HG03039 (cell line): ENCODE measurements around the gene EIF4E2.
"Not testable (repeated sequence)": the region's sequence is repeated elsewhere in the genome, so short reads cannot be mapped to it uniquely, and the experiment has no call there.

ENCODE experiments used
- ATAC-seq: cut with Tn5 transposase; IDR thresholded peaks from one replicate; pipeline ENCODE4 v1.9.1; 2021; ENCODE audit warnings: mild to moderate bottlenecking, moderate library complexity; ENCODE audit not compliant: unreplicated experiment

The EIF4E2 gene

GRCh38 chr2:232562515-232563151 is 12.1 kb downstream of the EIF4E2 start:
- ATAC-seq = no peak

- ATAC-seq = no peak
Observed at GRCh38 chr2:232563580-232563979, 13.1 kb downstream of the EIF4E2 start.

DNA sequence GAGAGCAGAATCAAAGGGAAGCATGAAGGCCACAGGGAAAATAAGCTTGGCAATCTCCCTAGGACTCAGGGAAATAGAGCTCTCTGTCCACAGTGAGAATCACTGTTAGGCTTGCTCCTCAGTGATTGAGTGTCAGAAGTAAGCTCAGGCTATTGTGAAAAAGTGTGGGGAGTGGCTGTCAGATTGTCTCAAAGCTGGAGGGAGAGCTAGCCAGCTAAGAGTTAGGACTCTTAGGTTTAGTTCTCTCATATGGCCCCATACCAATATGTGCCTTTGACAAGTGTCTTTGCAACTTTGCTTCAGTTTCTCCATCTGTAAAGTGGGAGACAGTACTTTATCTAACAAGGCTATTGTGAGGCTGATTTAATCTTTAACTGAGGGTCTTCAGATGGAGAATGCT is 17.2 kb downstream of the EIF4E2 start:
- ATAC-seq = no peak

DNA sequence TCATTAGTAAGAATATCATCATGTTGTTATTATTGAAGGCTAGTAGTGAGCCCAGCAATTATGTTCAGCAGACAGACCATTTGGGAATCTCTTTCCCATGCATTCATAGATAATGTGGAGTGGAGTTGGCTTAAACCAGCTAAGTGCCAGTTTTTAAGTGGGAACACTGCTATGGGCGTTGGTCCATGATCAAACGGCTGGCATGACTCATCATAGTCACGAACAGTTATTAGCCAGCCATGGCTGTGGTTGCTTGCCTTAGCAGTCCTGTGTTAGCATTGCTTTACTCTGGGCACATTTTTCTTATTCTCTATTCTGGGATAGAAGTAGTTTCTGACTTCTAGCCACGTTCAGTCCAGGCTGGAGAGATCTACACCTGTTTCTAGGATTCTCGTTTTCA is 17.7 kb downstream of the EIF4E2 start:
- no peak for ATAC-seq

- no peak for ATAC-seq
Observed at GRCh38 chr2:232569541-232569940, 19.1 kb downstream of the EIF4E2 start.

DNA sequence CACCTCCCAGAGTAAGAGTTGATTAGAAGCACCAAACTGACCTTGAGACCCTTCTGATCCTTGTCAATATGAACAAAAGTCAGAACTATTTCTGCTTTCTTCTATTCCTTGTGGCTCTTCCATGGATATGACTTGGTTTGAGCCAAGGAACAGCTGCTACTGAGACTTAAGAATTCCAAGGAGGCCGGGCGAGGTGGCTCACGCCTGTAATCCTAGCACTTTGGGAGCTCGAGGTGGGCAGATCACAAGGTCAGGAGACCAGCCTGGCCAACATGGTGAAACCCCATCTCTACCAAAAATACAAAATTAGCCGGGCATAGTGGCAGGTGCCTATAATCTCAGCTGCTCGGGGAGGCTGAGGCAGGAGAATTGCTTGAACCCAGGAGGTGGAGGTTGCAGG is 20.0 kb downstream of the EIF4E2 start:
- ATAC-seq = not testable (repeated sequence)

DNA sequence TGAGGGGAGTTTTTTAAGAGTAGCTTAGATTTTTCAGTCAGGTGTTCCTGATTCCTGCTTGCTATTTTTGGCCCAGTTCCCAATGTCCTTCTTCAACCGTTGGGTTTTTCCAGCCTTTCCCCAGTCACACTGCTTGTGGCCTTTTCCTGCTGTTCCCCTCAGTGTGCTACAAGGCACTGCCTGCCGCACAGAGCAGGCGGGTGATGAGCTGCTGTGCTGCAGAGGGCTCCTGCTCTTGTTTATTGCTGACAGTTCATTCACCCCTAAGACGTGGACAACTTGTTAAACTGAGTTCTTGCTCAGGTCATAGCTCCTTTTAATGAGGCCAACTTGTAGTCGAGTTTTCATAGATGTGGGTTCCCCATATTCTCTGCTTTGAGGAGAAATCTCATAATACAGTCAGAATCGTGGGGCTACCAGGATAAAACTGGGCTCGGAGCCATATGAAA is 20.6 kb downstream of the EIF4E2 start:
- no peak for ATAC-seq

GRCh38 chr2:232573042-232573441 is 22.6 kb downstream of the EIF4E2 start:
- no peak for ATAC-seq

DNA sequence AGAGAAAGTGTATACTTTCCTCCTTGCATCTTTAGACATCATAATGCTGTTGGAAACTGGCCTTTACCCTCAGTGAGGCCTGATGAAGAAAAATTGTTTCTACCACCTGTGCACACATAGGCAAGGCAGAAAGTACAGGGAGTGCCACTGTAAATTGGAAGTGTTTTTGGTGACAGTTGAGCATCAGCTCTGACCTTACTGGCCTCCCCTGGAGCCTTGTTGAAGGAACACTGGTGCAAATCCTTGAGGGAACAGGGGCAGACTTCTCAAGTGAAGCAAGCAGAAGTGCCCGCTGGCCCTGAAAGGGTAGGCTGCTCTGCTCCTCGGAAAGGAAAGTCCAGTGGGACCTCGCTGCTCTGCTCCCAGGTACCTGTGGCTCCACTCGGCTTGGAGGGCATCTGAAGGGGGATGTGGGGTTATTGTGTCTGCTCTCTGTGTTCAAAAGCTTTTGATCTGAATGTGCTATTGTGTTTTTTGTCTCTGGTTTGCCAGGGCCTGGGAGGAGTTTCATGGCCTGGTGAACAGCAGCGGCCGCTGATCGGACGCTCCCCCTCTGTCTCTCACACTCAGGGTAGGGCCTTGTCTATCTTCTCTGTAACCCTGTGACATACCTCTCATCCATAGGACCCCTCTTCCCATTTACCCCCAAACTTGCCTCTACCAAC is 23.4 kb downstream of the EIF4E2 start:
- no peak for ATAC-seq

DNA sequence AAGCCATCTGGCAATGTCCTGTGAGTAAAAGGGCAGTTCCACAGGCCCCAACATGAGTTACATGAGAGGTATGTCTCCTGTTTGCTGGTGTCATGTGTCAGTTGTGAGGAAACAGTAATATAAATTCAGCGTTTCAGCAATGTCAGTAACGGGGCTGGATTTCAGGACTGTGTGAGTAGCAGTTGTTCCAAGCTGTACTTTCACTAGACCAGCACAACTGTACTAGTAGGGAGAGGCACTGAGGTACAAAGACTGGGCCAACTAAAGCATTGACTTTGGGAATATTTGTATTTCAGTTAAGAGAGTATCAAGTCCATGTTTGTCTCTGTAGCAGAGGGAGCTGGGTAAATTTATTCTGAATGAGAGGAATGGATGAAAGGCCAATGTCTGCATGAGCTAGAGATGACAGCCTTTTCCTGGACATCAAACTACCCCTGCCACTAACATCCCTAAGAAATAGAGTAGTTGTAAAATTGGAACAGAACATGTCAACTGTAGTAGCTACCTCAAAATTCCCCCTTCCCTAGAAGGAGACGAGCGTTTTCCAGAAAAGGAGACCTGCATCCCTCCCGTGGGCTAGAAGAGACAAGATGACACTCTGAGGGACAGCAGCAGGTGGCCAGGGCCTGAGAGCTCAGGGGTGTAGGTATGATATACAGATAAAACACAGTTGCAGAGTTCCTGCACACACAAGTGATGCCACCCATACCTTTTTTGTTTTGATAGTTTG is 24.4 kb downstream of the EIF4E2 start:
- no peak for ATAC-seq

DNA sequence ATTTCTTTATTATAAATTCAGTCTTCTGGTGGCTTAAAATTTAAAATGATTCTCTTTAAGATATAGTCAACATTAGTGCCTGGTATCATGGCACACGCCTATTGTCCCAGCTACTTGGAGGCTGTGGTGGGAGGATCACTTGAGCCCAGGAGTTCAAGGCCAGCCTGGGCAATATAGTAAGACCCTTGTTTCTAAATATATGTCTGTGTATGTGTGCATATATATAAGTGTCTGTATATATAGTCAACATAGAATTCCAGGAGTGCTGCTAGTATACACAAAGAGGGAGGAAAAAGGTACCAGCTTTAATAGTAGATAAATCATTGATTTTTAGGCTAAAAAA is 24.9 kb downstream of the EIF4E2 start:
- ATAC-seq = no peak

- no peak for ATAC-seq
Observed at GRCh38 chr2:232576995-232577394, 26.5 kb downstream of the EIF4E2 start.

GRCh38 chr2:232577841-232578240 is 27.4 kb downstream of the EIF4E2 start:
- ATAC-seq = no peak

DNA sequence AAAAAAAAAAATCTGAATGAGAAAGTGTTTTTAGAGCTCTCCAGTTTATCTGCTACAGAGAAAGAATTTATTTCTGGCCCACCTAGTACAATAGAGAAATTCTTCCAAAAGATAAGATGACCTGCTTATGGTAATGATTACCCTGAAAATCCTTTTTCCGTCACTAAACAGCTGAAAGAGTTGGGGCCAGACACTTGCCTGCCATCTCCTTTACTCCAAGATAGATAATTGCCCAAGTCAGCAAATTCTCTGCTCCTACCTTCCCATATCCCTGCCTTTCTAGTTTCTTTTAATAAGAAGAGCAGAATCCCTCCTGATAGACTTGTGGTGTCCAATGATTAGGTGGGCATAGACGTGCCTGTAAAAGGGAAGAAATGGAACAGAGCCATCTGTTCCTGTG is 28.1 kb downstream of the EIF4E2 start:
- no peak for ATAC-seq

GRCh38 chr2:232580648-232580981 is 30.1 kb downstream of the EIF4E2 start:
- ATAC-seq = no peak

GRCh38 chr2:232581725-232582124 is 31.2 kb downstream of the EIF4E2 start:
- no peak for ATAC-seq

DNA sequence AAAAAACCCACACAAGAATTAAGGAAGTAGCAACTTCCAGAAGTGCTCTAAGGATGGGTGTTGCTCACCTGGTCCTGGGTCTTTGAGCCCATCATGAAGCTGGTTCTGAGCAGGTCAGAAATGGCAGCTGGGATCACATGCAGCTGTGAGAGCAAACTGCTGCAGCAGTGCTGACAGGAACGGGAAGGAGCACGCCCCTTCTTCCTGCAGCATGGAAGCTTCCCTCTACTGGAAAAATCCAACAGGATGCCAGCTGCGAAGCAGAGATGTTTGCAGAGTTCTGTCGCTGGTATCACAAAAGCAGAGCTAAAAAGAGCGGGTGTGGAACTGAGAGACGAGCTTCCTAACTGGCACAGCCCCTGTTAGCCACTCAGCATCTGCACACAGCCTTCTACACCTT is 33.7 kb downstream of the EIF4E2 start:
- no peak for ATAC-seq

- no peak for ATAC-seq
Observed at GRCh38 chr2:232586943-232587505, 36.5 kb downstream of the EIF4E2 start.

DNA sequence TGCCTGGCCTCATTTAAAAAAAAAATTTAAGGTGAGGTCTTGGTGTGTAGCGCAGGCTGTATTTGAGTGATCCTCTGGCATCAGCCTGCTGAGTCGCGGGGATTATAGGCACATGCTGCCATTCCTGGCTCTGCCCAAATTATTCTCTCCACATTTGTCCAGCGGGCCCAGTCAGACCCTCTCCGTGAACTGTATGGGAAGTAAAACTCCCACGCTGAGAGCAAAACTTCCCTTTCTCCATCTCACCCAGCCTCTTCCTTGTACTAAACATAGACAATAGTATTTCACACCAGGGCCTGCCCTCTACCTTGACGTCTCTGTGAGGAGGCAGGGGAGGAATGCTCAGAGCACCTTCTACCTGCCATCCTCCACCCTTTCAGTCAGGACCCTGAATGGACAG is 37.0 kb downstream of the EIF4E2 start:
- no peak for ATAC-seq

- no peak for ATAC-seq
Observed at GRCh38 chr2:232588031-232588430, 37.5 kb downstream of the EIF4E2 start.

DNA sequence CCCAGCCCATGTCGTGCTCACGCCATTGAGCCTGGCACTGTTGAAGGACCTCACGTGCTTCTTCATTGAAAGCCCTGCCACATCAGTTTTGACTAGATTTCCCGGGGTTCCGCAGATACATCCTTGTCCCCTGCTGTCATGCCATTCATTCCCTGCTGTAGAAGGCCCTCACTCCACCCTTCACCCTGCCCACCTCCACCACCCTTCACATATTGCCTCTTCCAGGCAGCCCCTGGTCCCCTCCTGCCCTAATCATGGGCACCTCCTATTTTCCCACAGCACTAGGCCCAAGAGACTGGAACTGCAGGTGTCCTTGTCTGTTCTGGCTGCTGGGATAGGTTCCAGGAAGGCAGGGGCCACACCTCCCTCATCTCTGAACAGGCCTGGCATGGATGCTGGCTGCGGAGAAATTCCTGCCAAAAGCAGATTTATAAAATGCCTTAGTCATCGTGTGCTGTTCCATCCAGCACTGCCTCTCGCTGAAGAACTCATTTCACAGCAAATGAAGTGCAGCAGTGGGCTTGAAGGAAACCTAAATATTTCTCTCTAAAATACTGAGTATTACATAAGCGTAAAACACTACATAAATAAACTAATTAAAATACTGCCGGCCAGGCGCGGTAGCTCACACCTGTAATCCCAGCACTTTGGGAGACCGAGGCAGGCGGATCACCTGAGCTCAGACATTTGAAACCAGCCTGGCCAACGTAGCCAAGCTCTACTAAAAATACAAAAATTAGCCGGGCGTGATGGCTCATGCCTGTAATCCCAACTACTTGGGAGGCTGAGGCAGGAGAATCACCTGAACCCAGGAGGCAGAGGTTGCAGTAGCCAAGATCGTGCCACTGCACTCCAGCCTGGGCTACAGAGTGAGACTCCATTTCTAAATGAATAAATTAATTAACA is 38.4 kb downstream of the EIF4E2 start:
- no peak for ATAC-seq
